ENCODE data around the gene AUTS2. TPM values are rescaled to one million over a fixed set of nuclear protein-coding genes. Genes with fewer than 3 reads are reported as not detected.

Gene AUTS2
- total RNA-seq, 1 experiment from 2014 or later, result 50.0 TPM

DNA sequence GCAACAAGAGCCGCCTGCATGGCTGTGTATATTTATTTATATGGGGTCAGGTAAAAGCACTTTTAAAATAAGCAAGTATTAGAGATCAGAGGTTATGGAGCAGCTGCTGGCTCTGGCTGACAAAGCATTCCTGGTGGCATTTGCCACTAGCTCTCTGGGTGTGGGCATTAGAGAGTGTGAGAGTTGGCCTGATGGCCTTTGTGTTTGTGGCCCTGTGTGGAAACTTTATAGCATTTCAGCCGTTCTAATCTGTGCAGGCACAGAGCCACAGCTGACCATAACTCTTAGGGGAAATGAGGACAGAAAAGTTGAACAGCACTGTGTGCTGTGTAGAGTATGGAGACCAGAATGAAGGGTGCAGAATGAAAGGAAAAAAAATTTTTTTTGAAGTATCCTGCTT lies 118.9 kb downstream of the AUTS2 start (continued):
- TF ChIP-seq, protein P1, sequence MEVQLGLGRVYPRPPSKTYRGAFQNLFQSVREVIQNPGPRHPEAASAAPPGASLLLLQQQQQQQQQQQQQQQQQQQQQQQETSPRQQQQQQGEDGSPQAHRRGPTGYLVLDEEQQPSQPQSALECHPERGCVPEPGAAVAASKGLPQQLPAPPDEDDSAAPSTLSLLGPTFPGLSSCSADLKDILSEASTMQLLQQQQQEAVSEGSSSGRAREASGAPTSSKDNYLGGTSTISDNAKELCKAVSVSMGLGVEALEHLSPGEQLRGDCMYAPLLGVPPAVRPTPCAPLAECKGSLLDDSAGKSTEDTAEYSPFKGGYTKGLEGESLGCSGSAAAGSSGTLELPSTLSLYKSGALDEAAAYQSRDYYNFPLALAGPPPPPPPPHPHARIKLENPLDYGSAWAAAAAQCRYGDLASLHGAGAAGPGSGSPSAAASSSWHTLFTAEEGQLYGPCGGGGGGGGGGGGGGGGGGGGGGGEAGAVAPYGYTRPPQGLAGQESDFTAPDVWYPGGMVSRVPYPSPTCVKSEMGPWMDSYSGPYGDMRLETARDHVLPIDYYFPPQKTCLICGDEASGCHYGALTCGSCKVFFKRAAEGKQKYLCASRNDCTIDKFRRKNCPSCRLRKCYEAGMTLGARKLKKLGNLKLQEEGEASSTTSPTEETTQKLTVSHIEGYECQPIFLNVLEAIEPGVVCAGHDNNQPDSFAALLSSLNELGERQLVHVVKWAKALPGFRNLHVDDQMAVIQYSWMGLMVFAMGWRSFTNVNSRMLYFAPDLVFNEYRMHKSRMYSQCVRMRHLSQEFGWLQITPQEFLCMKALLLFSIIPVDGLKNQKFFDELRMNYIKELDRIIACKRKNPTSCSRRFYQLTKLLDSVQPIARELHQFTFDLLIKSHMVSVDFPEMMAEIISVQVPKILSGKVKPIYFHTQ (CRISPR knock-in tag; IDR thresholded peaks at IDR 0.05), result no peak
- no peak for TF ChIP-seq ZNF138 (CRISPR knock-in tag; conservative IDR thresholded peaks at IDR 0.05)
- TF ChIP-seq OVOL2 (CRISPR knock-in tag; IDR thresholded peaks at IDR 0.05; ENCODE audit: borderline replicate concordance), result no peak
- TF ChIP-seq ZNF317 (CRISPR knock-in tag; IDR thresholded peaks at IDR 0.05; ENCODE audit: borderline replicate concordance, low read depth), result no peak
- no peak for TF ChIP-seq NR1H2 (CRISPR knock-in tag; IDR thresholded peaks at IDR 0.05)
- TF ChIP-seq, protein P2, sequence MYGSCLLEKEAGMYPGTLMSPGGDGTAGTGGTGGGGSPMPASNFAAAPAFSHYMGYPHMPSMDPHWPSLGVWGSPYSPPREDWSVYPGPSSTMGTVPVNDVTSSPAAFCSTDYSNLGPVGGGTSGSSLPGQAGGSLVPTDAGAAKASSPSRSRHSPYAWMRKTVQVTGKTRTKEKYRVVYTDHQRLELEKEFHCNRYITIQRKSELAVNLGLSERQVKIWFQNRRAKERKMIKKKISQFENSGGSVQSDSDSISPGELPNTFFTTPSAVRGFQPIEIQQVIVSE (CRISPR knock-in tag; IDR thresholded peaks at IDR 0.05; ENCODE audit: borderline replicate concordance), result no peak
- no peak for TF ChIP-seq HMGA2 (CRISPR knock-in tag; IDR thresholded peaks at IDR 0.05)
- TF ChIP-seq, protein P3, sequence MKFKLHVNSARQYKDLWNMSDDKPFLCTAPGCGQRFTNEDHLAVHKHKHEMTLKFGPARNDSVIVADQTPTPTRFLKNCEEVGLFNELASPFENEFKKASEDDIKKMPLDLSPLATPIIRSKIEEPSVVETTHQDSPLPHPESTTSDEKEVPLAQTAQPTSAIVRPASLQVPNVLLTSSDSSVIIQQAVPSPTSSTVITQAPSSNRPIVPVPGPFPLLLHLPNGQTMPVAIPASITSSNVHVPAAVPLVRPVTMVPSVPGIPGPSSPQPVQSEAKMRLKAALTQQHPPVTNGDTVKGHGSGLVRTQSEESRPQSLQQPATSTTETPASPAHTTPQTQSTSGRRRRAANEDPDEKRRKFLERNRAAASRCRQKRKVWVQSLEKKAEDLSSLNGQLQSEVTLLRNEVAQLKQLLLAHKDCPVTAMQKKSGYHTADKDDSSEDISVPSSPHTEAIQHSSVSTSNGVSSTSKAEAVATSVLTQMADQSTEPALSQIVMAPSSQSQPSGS (CRISPR knock-in tag; IDR thresholded peaks at IDR 0.05; ENCODE audit: borderline replicate concordance, low read depth), result no peak

DNA sequence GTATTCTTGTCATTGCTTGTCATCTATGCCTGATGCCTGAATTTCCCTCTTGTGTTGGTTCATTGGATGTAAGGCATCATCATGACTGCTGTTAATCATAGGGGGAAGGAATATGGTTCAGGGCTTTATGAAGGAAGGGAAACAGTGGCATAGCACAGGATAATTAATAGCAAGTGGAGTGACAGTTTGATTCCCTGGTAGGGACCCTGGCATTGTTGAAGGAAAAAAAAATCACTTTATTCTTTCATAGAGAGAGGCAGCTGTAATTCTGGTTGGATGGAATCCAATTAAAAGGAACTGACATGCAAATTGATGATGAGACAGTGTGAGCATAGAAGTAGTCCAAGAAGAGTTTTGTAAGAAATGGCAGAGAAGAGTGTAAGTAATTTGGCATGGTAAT lies 121.4 kb downstream of the AUTS2 start:
- TF ChIP-seq SP1 (CRISPR knock-in tag; conservative IDR thresholded peaks at IDR 0.05) (no peak), ZNF423 (CRISPR knock-in tag; IDR thresholded peaks at IDR 0.05) (no peak), CREM (CRISPR knock-in tag; IDR thresholded peaks at IDR 0.05) (no peak)
- TF ChIP-seq, protein P4, sequence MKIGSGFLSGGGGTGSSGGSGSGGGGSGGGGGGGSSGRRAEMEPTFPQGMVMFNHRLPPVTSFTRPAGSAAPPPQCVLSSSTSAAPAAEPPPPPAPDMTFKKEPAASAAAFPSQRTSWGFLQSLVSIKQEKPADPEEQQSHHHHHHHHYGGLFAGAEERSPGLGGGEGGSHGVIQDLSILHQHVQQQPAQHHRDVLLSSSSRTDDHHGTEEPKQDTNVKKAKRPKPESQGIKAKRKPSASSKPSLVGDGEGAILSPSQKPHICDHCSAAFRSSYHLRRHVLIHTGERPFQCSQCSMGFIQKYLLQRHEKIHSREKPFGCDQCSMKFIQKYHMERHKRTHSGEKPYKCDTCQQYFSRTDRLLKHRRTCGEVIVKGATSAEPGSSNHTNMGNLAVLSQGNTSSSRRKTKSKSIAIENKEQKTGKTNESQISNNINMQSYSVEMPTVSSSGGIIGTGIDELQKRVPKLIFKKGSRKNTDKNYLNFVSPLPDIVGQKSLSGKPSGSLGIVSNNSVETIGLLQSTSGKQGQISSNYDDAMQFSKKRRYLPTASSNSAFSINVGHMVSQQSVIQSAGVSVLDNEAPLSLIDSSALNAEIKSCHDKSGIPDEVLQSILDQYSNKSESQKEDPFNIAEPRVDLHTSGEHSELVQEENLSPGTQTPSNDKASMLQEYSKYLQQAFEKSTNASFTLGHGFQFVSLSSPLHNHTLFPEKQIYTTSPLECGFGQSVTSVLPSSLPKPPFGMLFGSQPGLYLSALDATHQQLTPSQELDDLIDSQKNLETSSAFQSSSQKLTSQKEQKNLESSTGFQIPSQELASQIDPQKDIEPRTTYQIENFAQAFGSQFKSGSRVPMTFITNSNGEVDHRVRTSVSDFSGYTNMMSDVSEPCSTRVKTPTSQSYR (CRISPR knock-in tag; IDR thresholded peaks at IDR 0.05), result no peak
- DNase-seq (ENCODE audit: low spot score) (no peak), ATAC-seq (no peak)
- Mint-ChIP-seq H3K4me3 (no peak overlapping the region), H3K36me3 (no peaks in the 10 kb centered on the region), H3K9me3 (no peaks in the 10 kb centered on the region), H3K27ac (no peak overlapping the region), H3K4me1 (peaks cover 6% of the 10 kb centered on the region), H3K27me3 (ENCODE audit: low read depth) (no peaks in the 10 kb centered on the region; the same call in 1 of the 2 replicates)
- ChIA-PET POLR2A (no interaction called here), CTCF (no interaction called here)

DNA sequence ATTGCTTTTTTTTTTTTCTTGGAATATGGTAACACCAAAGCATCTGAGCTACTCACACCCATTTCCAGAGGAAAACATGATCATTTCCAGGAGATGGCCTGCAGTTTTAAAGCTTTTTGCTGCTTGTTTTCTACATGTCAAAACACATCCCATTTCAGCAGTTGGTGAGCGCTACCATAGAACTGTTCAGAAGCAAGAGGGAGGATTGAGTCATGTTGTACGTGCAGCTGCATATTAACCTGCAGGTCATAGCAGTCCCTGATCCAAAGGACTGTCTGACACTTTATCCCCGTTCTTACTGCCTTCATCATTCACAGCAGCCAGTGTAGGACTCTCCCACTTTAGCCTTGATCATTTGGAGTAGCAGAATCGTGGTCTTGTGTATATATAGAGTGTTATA lies 124.6 kb downstream of the AUTS2 start:
- ATAC-seq (no peak), DNase-seq (ENCODE audit: low spot score) (no peak)
- H3K9me3 Mint-ChIP-seq, result peaks cover 12% of the 10 kb centered on the region
- ChIA-PET CTCF (interaction anchor here (0.6 to 1.2 kb wide), 4 partner anchors 12 to 511 kb away, joined by 3 read pairs; no protein-coding TSS in a partner anchor), POLR2A (interaction anchor here (0.6 kb wide), 2 partner anchors 111 to 122 kb away, joined by 6 to 8 read pairs; no protein-coding TSS in a partner anchor)
- H3K4me3 Mint-ChIP-seq, result no peak overlapping the region
- no peak overlapping the region for H3K27ac Mint-ChIP-seq
- peaks cover 6% of the 10 kb centered on the region for H3K4me1 Mint-ChIP-seq
- no peaks in the 10 kb centered on the region for H3K36me3 Mint-ChIP-seq
- TF ChIP-seq, protein P5, sequence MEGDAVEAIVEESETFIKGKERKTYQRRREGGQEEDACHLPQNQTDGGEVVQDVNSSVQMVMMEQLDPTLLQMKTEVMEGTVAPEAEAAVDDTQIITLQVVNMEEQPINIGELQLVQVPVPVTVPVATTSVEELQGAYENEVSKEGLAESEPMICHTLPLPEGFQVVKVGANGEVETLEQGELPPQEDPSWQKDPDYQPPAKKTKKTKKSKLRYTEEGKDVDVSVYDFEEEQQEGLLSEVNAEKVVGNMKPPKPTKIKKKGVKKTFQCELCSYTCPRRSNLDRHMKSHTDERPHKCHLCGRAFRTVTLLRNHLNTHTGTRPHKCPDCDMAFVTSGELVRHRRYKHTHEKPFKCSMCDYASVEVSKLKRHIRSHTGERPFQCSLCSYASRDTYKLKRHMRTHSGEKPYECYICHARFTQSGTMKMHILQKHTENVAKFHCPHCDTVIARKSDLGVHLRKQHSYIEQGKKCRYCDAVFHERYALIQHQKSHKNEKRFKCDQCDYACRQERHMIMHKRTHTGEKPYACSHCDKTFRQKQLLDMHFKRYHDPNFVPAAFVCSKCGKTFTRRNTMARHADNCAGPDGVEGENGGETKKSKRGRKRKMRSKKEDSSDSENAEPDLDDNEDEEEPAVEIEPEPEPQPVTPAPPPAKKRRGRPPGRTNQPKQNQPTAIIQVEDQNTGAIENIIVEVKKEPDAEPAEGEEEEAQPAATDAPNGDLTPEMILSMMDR (IDR thresholded peaks at IDR 0.05), result no peak
- no peak for TF ChIP-seq RORB (CRISPR knock-in tag; IDR thresholded peaks at IDR 0.05)
- TF ChIP-seq, protein P6, sequence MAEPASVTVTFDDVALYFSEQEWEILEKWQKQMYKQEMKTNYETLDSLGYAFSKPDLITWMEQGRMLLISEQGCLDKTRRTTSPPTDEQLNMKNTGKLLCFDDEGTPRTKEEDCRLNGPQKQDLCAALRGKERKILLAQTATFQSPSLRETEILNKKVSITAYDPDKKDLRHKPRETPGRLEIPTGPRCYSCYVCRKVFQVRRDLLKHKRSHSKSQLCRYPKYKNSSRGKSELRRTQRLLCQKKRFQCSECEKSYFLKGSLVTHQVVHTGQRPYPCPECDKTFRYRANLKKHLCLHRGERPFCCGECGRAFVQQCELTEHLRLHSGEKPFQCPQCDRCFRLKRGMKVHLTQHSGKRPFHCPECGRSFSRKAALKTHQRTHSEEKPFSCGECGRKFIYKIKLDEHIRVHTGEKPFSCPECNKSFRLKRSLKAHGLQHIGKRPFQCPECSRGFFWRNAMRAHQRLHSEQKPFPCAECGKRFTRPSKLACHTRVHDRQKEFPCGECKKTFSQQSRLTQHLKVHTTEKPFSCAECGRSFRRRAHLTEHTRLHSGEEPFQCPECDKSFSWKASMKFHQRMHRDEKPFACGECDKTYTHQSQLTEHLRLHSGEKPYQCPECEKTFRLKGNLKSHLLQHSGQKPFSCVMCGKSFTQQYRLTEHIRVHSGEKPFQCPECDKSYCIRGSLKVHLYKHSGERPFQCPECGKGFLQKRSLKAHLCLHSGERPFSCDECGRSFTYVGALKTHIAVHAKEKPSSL (CRISPR knock-in tag; conservative IDR thresholded peaks at IDR 0.05), result no peak
- no peaks in the 10 kb centered on the region; the same call in 1 of the 2 replicates for H3K27me3 Mint-ChIP-seq (ENCODE audit: low read depth)
